Measurements from ENCODE around the gene EMC6. TPM values are rescaled to one million over a fixed set of nuclear protein-coding genes. Genes with fewer than 3 reads are reported as not detected.

The EMC6 gene
- total and polyA plus RNA-seq, 2 of the 13 experiments (the other 11 are each of a cell fraction or from before 2014, with no cell fraction given), result 45.1 to 47.7 TPM

DNA sequence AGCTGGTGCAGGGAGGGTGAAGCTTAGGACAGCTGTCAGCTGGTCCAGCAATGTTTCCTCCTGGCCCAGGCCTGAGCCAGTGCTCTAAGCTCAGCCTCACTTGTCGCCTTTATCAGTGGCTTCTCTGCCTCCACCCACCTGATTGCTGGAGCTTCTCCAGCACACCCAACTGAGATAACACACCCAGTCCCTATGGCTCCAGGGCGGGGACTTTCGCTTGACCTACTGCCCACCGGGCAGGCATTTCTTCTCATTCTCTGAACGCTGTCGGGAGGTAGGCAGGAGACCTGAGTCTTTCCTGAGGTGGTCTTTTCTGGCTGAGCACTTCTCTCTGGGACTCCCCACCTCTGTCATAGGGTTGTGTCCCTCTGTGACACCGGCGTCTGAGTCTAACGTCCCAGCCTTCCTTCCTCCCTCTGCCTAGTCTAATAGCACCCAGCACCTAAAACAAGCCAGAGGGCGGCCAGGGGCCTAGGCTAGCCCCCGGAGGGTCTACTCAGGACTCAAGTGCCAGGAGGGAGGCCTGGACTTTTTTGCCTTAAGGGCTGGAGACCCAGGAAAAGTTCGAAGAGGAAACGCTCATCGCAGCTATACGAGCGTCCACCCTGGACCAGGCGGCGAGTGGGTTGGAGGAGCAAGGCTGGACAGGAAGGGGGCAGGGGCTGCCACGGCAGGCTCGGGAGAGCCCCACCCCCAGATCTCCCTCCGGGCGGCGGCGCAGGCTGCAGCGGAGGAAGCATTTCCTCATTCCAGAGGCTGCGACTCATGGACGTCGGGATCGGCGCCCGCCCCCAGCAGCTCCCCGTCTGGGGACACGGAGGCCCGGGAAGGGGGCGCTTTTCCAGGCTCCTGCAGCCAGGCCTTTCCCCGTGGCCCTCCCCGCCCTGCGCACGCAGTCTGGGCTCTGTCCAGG is 990 bp upstream of the EMC6 start (continued):
- TF ChIP-seq, protein P1, sequence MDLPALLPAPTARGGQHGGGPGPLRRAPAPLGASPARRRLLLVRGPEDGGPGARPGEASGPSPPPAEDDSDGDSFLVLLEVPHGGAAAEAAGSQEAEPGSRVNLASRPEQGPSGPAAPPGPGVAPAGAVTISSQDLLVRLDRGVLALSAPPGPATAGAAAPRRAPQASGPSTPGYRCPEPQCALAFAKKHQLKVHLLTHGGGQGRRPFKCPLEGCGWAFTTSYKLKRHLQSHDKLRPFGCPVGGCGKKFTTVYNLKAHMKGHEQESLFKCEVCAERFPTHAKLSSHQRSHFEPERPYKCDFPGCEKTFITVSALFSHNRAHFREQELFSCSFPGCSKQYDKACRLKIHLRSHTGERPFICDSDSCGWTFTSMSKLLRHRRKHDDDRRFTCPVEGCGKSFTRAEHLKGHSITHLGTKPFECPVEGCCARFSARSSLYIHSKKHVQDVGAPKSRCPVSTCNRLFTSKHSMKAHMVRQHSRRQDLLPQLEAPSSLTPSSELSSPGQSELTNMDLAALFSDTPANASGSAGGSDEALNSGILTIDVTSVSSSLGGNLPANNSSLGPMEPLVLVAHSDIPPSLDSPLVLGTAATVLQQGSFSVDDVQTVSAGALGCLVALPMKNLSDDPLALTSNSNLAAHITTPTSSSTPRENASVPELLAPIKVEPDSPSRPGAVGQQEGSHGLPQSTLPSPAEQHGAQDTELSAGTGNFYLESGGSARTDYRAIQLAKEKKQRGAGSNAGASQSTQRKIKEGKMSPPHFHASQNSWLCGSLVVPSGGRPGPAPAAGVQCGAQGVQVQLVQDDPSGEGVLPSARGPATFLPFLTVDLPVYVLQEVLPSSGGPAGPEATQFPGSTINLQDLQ (CRISPR knock-in tag; IDR thresholded peaks at IDR 0.05), result no peak
- peak; percentile 13; the same call in 1 of the 2 replicates for TF ChIP-seq ZNF710 (CRISPR knock-in tag; IDR thresholded peaks at IDR 0.05; ENCODE audit: borderline replicate concordance)
- no peak for TF ChIP-seq MATR3 (CRISPR knock-in tag; IDR thresholded peaks at IDR 0.05)
- TF ChIP-seq TRIM22 (IDR thresholded peaks at IDR 0.05), result no peak
- peak; percentile 90; the same call in 1 of the 2 replicates for TF ChIP-seq SMYD3 (CRISPR knock-in tag; IDR thresholded peaks at IDR 0.05)
- no peak for TF ChIP-seq MAFG (CRISPR knock-in tag; IDR thresholded peaks at IDR 0.05)
- 0 out of 2 replicates have a peak, but pooled peaks have one; percentile 23 for TF ChIP-seq RXRA (CRISPR knock-in tag; IDR thresholded peaks at IDR 0.05)
- no peak for TF ChIP-seq ZNF616 (CRISPR knock-in tag; IDR thresholded peaks at IDR 0.05; ENCODE audit: low read depth)
- TF ChIP-seq KAT8 (CRISPR knock-in tag; IDR thresholded peaks at IDR 0.05), result peak; percentile 66
- no peak for TF ChIP-seq ZNF766 (CRISPR knock-in tag; IDR thresholded peaks at IDR 0.05; ENCODE audit: borderline replicate concordance)
- no peak for TF ChIP-seq MNT (IDR thresholded peaks at IDR 0.05)
- TF ChIP-seq ZNF83 (CRISPR knock-in tag; IDR thresholded peaks at IDR 0.05; ENCODE audit: borderline replicate concordance), result peak; percentile 73; the same call in 1 of the 2 replicates
- TF ChIP-seq ZKSCAN8 (CRISPR knock-in tag; IDR thresholded peaks at IDR 0.05; ENCODE audit: borderline replicate concordance), result no peak
- TF ChIP-seq MIER2 (CRISPR knock-in tag; IDR thresholded peaks at IDR 0.05), result no peak
- TF ChIP-seq MYC (CRISPR knock-in tag; IDR thresholded peaks at IDR 0.05; ENCODE audit: borderline replicate concordance), result peak; percentile 24; the same call in 1 of the 2 replicates
- TF ChIP-seq, protein P2, sequence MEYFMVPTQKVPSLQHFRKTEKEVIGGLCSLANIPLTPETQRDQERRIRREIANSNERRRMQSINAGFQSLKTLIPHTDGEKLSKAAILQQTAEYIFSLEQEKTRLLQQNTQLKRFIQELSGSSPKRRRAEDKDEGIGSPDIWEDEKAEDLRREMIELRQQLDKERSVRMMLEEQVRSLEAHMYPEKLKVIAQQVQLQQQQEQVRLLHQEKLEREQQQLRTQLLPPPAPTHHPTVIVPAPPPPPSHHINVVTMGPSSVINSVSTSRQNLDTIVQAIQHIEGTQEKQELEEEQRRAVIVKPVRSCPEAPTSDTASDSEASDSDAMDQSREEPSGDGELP (IDR thresholded peaks at IDR 0.05; ENCODE audit: borderline replicate concordance, low read depth), result peak; percentile 62; the same call in 1 of the 2 replicates
- no peak for TF ChIP-seq FOSL1 (CRISPR knock-in tag; IDR thresholded peaks at IDR 0.05; ENCODE audit: borderline replicate concordance)
- no peak for TF ChIP-seq TSC22D2 (CRISPR knock-in tag; IDR thresholded peaks at IDR 0.05; ENCODE audit: borderline replicate concordance)
- TF ChIP-seq RELA (CRISPR knock-in tag; IDR thresholded peaks at IDR 0.05), result no peak
- no peak for TF ChIP-seq ZFY (CRISPR knock-in tag; IDR thresholded peaks at IDR 0.05)
- TF ChIP-seq MBD4 (IDR thresholded peaks at IDR 0.05; ENCODE audit: borderline replicate concordance, low read length), result no peak

Data from HepG2 (cell line).